Motor neuron (in vitro differentiated cells): Measurements from ENCODE around the gene GNL1. TPM values are rescaled to one million over a fixed set of nuclear protein-coding genes. Genes with fewer than 3 reads are reported as not detected.

Experiments
- ATAC-seq, 8 experiments: fragments of 200-7000 bp; cut with Tn5 transposase; replicated peaks in 6 of 8; 2 replicates each; pipeline ENCODE4 v1.8.0; 2021; ENCODE audit warnings: mild to moderate bottlenecking in 8 of 8, moderate library complexity in 8 of 8
- H3K27ac ChIP-seq, 2 donors: fragments of 250-450 bp; sonication (Bioruptor Pico); 2 replicates each; pipeline ENCODE4 v1.9.0; 2021; ENCODE audit warnings: antibody characterized with exemption in 2 of 2, mild to moderate bottlenecking in 2 of 2, moderate library complexity in 1 of 2
- H3K4me1 ChIP-seq, 2 donors: fragments of 250-450 bp; sonication (Bioruptor Pico); replicated peaks in 1 of 2; 2 replicates each; pipeline ENCODE4 v1.6.1; 2021; ENCODE audit warnings: antibody characterized with exemption in 2 of 2, mild to moderate bottlenecking in 2 of 2, moderate library complexity in 1 of 2
- H3K4me3 ChIP-seq, 5 donors: fragments of 250-450 bp; sonication (Bioruptor Pico); 2 replicates each; pipeline ENCODE4 v1.9.0; 2021; ENCODE audit warnings: antibody characterized with exemption in 5 of 5, mild to moderate bottlenecking in 5 of 5, moderate library complexity in 4 of 5
- WGBS, 10 experiments: fragments of 450-650 bp; shearing (Covaris generic); methylation state at CpG; one replicate each; pipeline ENCODE4 v1.0.0; 2022; 5-methylcytosine and 5-hydroxymethylcytosine counted together
- in situ Hi-C, 9 experiments: fragments of 400-800 bp; cut with MboI; loops; one replicate each; pipeline ENCODE4 v1.15.0; 2021; ENCODE audit warnings: low sequenced_read_pairs in 9 of 9, low pct_unique_long_range_greater_than_20kb in 2 of 9; ENCODE audit not compliant: unreplicated experiment in 9 of 9
- total RNA-seq, 8 experiments: library from RNA; unstranded; fragments of 300-600 nt; gene quantifications; 2 replicates each; pipeline versions ENCODE4 v1.2.3 to v1.2.4, GENCODE V29; 2022

GNL1 gene
- total RNA-seq, 8 experiments from 2014 or later = 23.4 to 66.0 (median 37.5) TPM

DNA sequence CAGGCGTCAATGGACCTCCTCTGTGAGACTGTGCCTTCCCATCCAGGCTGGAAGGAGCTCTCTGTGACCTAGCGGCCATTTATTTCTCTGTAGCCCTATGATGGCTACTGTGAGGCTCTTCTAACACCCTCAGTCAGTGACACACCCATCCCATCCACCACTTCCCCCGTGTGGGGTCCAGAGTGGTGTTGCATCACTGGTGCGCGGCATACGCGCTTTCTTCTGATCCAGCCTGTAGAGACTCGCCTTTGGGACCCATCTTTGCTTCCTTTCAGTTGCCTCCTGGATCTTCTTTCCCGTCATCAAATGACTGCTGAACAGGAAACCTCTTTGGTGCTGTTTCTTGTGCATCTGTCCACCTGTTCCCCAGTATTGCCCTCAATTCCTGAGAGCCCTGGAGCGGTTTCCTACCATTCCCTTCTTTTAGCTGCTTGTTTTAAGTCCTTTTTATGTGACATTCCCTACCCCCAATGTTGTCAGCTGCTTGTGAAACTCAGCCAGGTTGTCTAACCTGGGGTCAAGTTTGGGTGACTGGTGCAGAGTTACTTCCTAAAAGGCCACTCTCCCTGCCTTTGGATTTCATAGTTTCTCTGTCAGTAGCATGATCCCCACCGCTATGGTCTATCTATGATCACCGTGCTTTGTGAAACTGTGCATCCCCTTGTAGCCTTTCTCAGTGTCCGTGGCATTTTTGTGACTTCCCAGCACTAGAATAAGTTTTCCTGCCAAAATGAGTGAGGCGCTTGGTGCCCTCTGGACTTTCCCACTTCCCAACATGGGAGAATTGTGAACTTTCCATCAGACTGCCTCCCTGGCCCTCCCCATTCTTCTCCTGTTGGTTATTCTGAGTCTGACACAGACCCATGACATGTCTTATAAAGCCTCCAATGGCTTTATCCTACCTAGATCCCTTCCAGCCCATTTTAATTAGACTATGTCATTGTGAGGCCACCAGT lies 6.5 kb upstream of the GNL1 start:
- Histone ChIP-seq H3K27ac (no peak overlapping the region), H3K4me1 (peaks cover 3 to 7% of the 10 kb centered on the region in 2 donors), H3K4me3 (no peak overlapping the region)
- ATAC-seq = no peak
- 84 to 100% (median 93%) methylated on average over 1 to 11 of the region's 14 CpGs for WGBS, 10 experiments
- in situ Hi-C loops = no loop called here

DNA sequence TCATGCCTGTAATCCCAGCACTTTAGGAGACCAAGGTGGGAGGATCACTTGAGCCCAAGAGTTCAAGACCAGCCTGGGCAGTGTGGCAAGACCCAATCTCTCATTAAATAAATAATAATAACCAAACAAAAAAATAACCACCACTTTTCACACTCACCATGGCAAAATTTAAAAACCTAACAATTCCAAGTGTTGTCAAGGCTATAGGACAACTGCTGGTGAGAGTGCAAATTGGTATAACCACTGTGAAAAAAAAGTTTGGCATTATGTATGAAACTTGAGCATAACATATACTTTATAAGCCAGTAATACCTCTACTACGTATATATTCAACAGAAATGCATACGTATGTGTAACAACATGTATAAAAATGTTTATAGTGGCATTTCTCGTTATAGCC lies 4.6 kb upstream of the GNL1 start:
- Histone ChIP-seq H3K4me3 (no peak overlapping the region), H3K4me1 (peaks cover 3 to 7% of the 10 kb centered on the region in 2 donors), H3K27ac (no peak overlapping the region)
- ATAC-seq = no peak
- 88 to 100% (median 100%) methylated on average over 1 to 3 of the region's 3 CpGs; no CpG with 5 or more reads in 1 of the 10 experiments for WGBS, 10 experiments
- in situ Hi-C loops = no loop called here

- peaks cover 9 to 13% of the 10 kb centered on the region in 2 donors for H3K4me1 ChIP-seq
- in situ Hi-C loops = no loop called here
- H3K4me3 ChIP-seq = peak overlapping the region; percentile 79 to 98 (median 91)
- H3K27ac ChIP-seq = peak overlapping the region; percentile 94 to 97
- WGBS, 10 experiments = 0 to 38% (median 4%) methylated on average over 1 to 6 of the region's 6 CpGs; no CpG with 5 or more reads in 1 of the 10 experiments
- no peak for ATAC-seq
Measured at GRCh38 chr6:30557683-30557981, 1.3 kb upstream of the GNL1 start.

- in situ Hi-C loops = no loop called here
- H3K4me3 ChIP-seq = peak within 1 kb of the TSS; percentile 79 to 98 (median 91)
- H3K4me1 ChIP-seq = peaks cover 9 to 13% of the 10 kb centered on the region in 2 donors
- WGBS, 10 experiments = 0 to 3% (median 0%) methylated on average over 2 to 19 of the region's 42 CpGs; no CpG with 5 or more reads in 4 of the 10 experiments
- H3K27ac ChIP-seq = peak within 1 kb of the TSS; percentile 94 to 97
- peak; percentile 54 to 74 (median 64) for ATAC-seq
Measured at GRCh38 chr6:30556906-30557682, 805 bp upstream of the GNL1 start, which contains the start of gene PRR3. Gene PRR3, plus strand, starts transcription at chr6:30557295. Its CDS starts 50 bp downstream, at chr6:30557345.

DNA sequence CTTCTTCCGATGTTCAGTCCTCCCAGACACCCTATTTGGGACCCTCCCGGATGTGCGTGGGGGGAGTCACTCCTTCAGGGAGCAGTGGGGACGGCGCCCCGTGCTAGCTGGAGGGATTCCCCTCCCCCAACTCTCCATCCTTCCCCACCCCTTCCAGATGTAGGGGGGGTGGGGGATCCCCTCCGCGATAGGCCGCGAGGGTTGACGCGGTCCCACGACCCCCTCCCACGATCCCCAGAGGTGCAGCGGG lies 548 bp downstream of the GNL1 start:
- ATAC-seq = no peak
- in situ Hi-C loops = no loop called here
- H3K4me1 ChIP-seq = peaks cover 9 to 13% of the 10 kb centered on the region in 2 donors
- H3K4me3 ChIP-seq = peak overlapping the region; percentile 79 to 98 (median 91)
- peak overlapping the region; percentile 94 to 97 for H3K27ac ChIP-seq
- no CpG with 5 or more reads among the region's 15 CpGs for WGBS, 10 experiments

- 0 to 35% (median 15%) methylated on average over 2 to 14 of the region's 34 CpGs; no CpG with 5 or more reads in 1 of the 10 experiments for WGBS, 10 experiments
- ATAC-seq = peak; percentile 5 to 21 (median 12)
- Histone ChIP-seq H3K4me1 (peaks cover 9 to 13% of the 10 kb centered on the region in 2 donors), H3K27ac (peak overlapping the region; percentile 94 to 97), H3K4me3 (peak overlapping the region; percentile 79 to 98 (median 91))
- in situ Hi-C loops = no loop called here
Measured at GRCh38 chr6:30554962-30555815, 1.1 kb downstream of the GNL1 start.

DNA sequence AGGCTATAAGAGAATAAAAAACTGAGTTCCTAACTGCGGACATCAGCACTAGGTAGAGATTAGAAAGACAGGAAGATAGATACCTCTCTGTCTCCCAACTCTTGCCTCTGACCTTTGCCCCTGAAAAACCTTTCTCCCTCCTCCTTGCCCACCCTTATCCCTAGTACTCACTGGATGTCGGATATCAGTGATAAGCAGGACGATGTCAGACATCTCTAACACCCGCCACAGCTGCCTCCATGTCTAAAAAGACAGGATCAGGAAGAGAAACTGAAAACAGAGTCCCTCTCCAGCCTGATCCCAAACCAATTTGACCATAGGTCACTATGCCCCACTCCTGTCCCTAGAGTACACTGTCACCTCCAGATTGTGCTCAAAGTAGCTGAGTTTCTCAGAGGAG lies 1.9 kb downstream of the GNL1 start:
- Histone ChIP-seq H3K4me3 (peak overlapping the region in 1 of 5 donors; percentile 97), H3K4me1 (peaks cover 9 to 13% of the 10 kb centered on the region in 2 donors), H3K27ac (no peak overlapping the region)
- 60 to 100% (median 92%) methylated on average over 1 to 4 of the region's 4 CpGs; no CpG with 5 or more reads in 1 of the 10 experiments for WGBS, 10 experiments
- no peak for ATAC-seq
- in situ Hi-C loops = no loop called here

DNA sequence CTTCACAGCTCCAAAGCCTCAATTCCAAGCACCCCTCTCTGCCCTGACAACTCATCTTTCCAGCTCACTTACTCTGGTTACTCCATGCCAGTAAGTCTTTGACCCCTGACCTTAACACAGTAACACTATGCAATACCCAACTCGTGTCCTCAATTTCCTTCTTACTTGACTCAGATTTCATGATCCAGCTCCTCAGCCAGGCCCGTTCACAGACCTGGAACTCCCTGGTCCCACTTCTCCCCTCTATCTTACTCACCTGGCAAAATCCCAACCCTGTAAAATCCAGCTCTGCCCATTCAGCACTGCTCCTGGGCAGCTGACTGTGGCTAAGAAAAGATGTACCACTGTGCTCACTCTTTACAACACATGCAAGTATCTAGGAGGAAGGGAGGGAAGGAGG lies 7.9 kb downstream of the GNL1 start:
- H3K4me3 ChIP-seq = no peak overlapping the region
- in situ Hi-C loops = loop anchor here in 2 of 9 experiments (10.0 to 25.0 kb wide), 2 partner anchors 64 to 539 kb away; partner anchors contain the start of gene HLA-E (in 1 of the 2)
- WGBS, 10 experiments = 25 to 93% (median 67%) methylated on average over 1 to 2 of the region's 2 CpGs; no CpG with 5 or more reads in 5 of the 10 experiments
- no peak overlapping the region for H3K27ac ChIP-seq
- no peak for ATAC-seq
- no peaks in the 10 kb centered on the region for H3K4me1 ChIP-seq

- in situ Hi-C loops = loop anchor here in 2 of 9 experiments (10.0 to 25.0 kb wide), 2 partner anchors 63 to 540 kb away; partner anchors contain the start of gene HLA-E (in 1 of the 2)
Measured at GRCh38 chr6:30547454-30547853, 8.8 kb downstream of the GNL1 start.

GRCh38 chr6:30544666-30545272 lies 11.5 kb downstream of the GNL1 start:
- H3K27ac ChIP-seq = no peak overlapping the region
- H3K4me3 ChIP-seq = no peak overlapping the region
- H3K4me1 ChIP-seq = peaks cover 0 to 3% of the 10 kb centered on the region in 2 donors
- WGBS, 10 experiments = 0 to 50% (median 31%) methylated on average over 1 to 6 of the region's 6 CpGs; no CpG with 5 or more reads in 1 of the 10 experiments
- ATAC-seq = peak; percentile 70 to 84 (median 76)
- in situ Hi-C loops = loop anchor here in 2 of 9 experiments (10.0 to 25.0 kb wide), 2 partner anchors 60 to 543 kb away; partner anchors contain the start of gene HLA-E (in 1 of the 2)

More at GRCh38 chr6:30547454-30547853, 8.8 kb downstream of the GNL1 start:
- no peaks in the 10 kb centered on the region for H3K4me1 ChIP-seq
- no peak for ATAC-seq
- 75 to 100% (median 95%) methylated on average over 2 to 5 of the region's 6 CpGs; no CpG with 5 or more reads in 4 of the 10 experiments for WGBS, 10 experiments
- H3K4me3 ChIP-seq = no peak overlapping the region
- no peak overlapping the region for H3K27ac ChIP-seq

DNA sequence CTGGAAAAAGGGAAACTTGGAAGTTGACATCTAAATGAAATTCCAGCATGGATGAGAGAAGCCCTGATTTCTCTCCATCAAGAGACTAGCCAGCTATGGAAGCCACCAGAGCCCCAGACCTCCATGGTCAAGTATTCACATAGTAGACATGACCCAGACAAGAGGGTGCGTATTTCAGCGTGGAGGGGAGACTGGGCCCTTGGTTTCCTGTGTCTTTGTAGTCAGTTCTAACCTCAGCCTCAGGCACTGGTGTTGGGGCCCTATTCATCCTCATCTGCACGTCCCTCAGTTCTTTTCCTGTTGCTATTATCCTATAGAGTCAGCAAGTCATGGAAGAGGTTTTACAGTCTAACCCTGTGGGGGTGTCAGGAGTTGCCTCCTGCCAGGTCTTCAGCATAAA lies 12.5 kb downstream of the GNL1 start:
- in situ Hi-C loops = loop anchor here in 2 of 9 experiments (10.0 to 25.0 kb wide), 2 partner anchors 59 to 543 kb away; partner anchors contain the start of gene HLA-E (in 1 of the 2)
- H3K4me1 ChIP-seq = peaks cover 0 to 3% of the 10 kb centered on the region in 2 donors
- 33 to 100% (median 84%) methylated on average over 1 to 3 of the region's 3 CpGs; no CpG with 5 or more reads in 6 of the 10 experiments for WGBS, 10 experiments
- no peak overlapping the region for H3K27ac ChIP-seq
- no peak overlapping the region for H3K4me3 ChIP-seq
- no peak for ATAC-seq
